ENCODE results near the gene C1orf185.
"Not testable (repeated sequence)": the region's sequence is repeated elsewhere in the genome, so short reads cannot be mapped to it uniquely, and the experiment has no call there.

The C1orf185 gene

GRCh38 chr1:51165540-51165939 lies 63.5 kb downstream of the C1orf185 start:
- Mint-ChIP-seq H3K36me3 (ENCODE audit: low read depth) (no peaks in the 10 kb centered on the region), H3K4me3 (no peak overlapping the region), H3K27me3 (ENCODE audit: low read depth) (no peaks in the 10 kb centered on the region), H3K9me3 (no peaks in the 10 kb centered on the region), H3K4me1 (peaks cover 10% of the 10 kb centered on the region), H3K27ac (no peak overlapping the region)
- no peak for TF ChIP-seq CTCF (IDR thresholded peaks at IDR 0.05; ENCODE audit: unreplicated experiment in 3 of 3)

GRCh38 chr1:51168266-51168845 lies 66.3 kb downstream of the C1orf185 start:
- no peak for TF ChIP-seq CTCF (IDR thresholded peaks at IDR 0.05; ENCODE audit: unreplicated experiment in 3 of 3)
- Mint-ChIP-seq H3K9me3 (no peaks in the 10 kb centered on the region), H3K4me1 (peaks cover 10% of the 10 kb centered on the region), H3K27ac (peak overlapping the region in 1 of 3 experiments; percentile 46), H3K36me3 (ENCODE audit: low read depth) (no peaks in the 10 kb centered on the region), H3K4me3 (no peak overlapping the region), H3K27me3 (ENCODE audit: low read depth) (peaks cover 4% of the 10 kb centered on the region)

- peaks cover 10% of the 10 kb centered on the region for H3K4me1 Mint-ChIP-seq
- no peak for TF ChIP-seq CTCF (IDR thresholded peaks at IDR 0.05; ENCODE audit: unreplicated experiment in 3 of 3)
- H3K27me3 Mint-ChIP-seq (ENCODE audit: low read depth), result peaks cover 7% of the 10 kb centered on the region
- peak overlapping the region; percentile 10 to 49 (median 46) for H3K27ac Mint-ChIP-seq
- no peak overlapping the region for H3K4me3 Mint-ChIP-seq
- H3K36me3 Mint-ChIP-seq (ENCODE audit: low read depth), result no peaks in the 10 kb centered on the region
- no peaks in the 10 kb centered on the region for H3K9me3 Mint-ChIP-seq
Observed at GRCh38 chr1:51168936-51169335, 66.9 kb downstream of the C1orf185 start.

GRCh38 chr1:51170342-51170741 lies 68.3 kb downstream of the C1orf185 start:
- H3K9me3 Mint-ChIP-seq, result no peaks in the 10 kb centered on the region
- no peak overlapping the region for H3K27ac Mint-ChIP-seq
- H3K27me3 Mint-ChIP-seq (ENCODE audit: low read depth), result peaks cover 7% of the 10 kb centered on the region
- H3K4me3 Mint-ChIP-seq, result no peak overlapping the region
- H3K36me3 Mint-ChIP-seq (ENCODE audit: low read depth), result no peaks in the 10 kb centered on the region
- peaks cover 10% of the 10 kb centered on the region for H3K4me1 Mint-ChIP-seq
- no peak for TF ChIP-seq CTCF (IDR thresholded peaks at IDR 0.05; ENCODE audit: unreplicated experiment in 3 of 3)

- Mint-ChIP-seq H3K4me3 (no peak overlapping the region), H3K27me3 (ENCODE audit: low read depth) (peaks cover 7% of the 10 kb centered on the region), H3K36me3 (ENCODE audit: low read depth) (no peaks in the 10 kb centered on the region), H3K4me1 (peaks cover 10% of the 10 kb centered on the region), H3K27ac (no peak overlapping the region), H3K9me3 (no peaks in the 10 kb centered on the region)
- no peak for TF ChIP-seq CTCF (IDR thresholded peaks at IDR 0.05; ENCODE audit: unreplicated experiment in 3 of 3)
Observed at GRCh38 chr1:51172811-51173210, 70.8 kb downstream of the C1orf185 start.

- H3K27me3 Mint-ChIP-seq (ENCODE audit: low read depth), result peaks cover 11% of the 10 kb centered on the region
- TF ChIP-seq CTCF (IDR thresholded peaks at IDR 0.05; ENCODE audit: unreplicated experiment in 3 of 3), result no peak
- H3K4me3 Mint-ChIP-seq, result no peak overlapping the region
- no peaks in the 10 kb centered on the region for H3K36me3 Mint-ChIP-seq (ENCODE audit: low read depth)
- H3K4me1 Mint-ChIP-seq, result no peaks in the 10 kb centered on the region
- H3K27ac Mint-ChIP-seq, result no peak overlapping the region
- no peaks in the 10 kb centered on the region for H3K9me3 Mint-ChIP-seq
Observed at GRCh38 chr1:51175278-51175677, 73.2 kb downstream of the C1orf185 start.

GRCh38 chr1:51177988-51178387 lies 76.0 kb downstream of the C1orf185 start:
- not testable (repeated sequence) for H3K36me3 Mint-ChIP-seq (ENCODE audit: low read depth); H3K4me1 Mint-ChIP-seq; H3K27ac Mint-ChIP-seq; H3K9me3 Mint-ChIP-seq; H3K4me3 Mint-ChIP-seq
- peaks cover 19% of the 10 kb centered on the region for H3K27me3 Mint-ChIP-seq (ENCODE audit: low read depth)

Measured in nephron (organoid).